Measurements from ENCODE around the gene SPATA17. TPM values are rescaled to one million over a fixed set of nuclear protein-coding genes. Genes with fewer than 3 reads are reported as not detected.

SPATA17 gene
- total and polyA plus RNA-seq, 2 donors (not counting 3 experiments of a cell fraction or from before 2014, with no cell fraction given) = not detected

GRCh38 chr1:217712925-217713597 lies 81.9 kb downstream of the SPATA17 start:
- FAIRE-seq (no peak), DNase-seq (ENCODE audit: low read depth, low spot score) (no peak)
- H3K4me1 ChIP-seq (ENCODE audit: control insufficient read depth, extremely low read depth, insufficient read depth, low read length) = no peaks in the 10 kb centered on the region
- POLR2A ChIA-PET = no interaction called here
- H4K20me1 ChIP-seq (replicated peaks; ENCODE audit: control insufficient read depth, extremely low read depth, insufficient read depth, low read length) = no peaks in the 10 kb centered on the region
- H3K9me1 ChIP-seq (replicated peaks; ENCODE audit: control insufficient read depth, extremely low read depth, insufficient read depth, low read length) = no peaks in the 10 kb centered on the region
- no peak overlapping the region for H3K9ac ChIP-seq (replicated peaks; ENCODE audit: extremely low read depth, insufficient read depth, low read length)
- no peaks in the 10 kb centered on the region for H3K36me3 ChIP-seq (ENCODE audit: control insufficient read depth in 2 of 2, extremely low read depth in 1 of 2, insufficient read depth in 2 of 2, low read length in 2 of 2)
- no peaks in the 10 kb centered on the region for H3K79me2 ChIP-seq (ENCODE audit: control insufficient read depth, insufficient read depth, low read length)
- no peak overlapping the region for H2AFZ ChIP-seq (ENCODE audit: low read depth, low read length)
- H3K27ac ChIP-seq (ENCODE audit: insufficient read depth, low read depth, low read length) = no peak overlapping the region
- intact Hi-C loops (cut with micrococcal nuclease) = no loop called here
- no peak overlapping the region for H3K4me3 ChIP-seq (replicated peaks in 1 of 3; ENCODE audit: insufficient read depth in 1 of 3, low read depth in 1 of 3, low read length in 3 of 3)
- no TSS peak for BruUV-seq (replicated peaks)
- CTCF ChIA-PET = no interaction called here
- H3K9me3 ChIP-seq (replicated peaks; ENCODE audit: control insufficient read depth, insufficient read depth, low read length) = no peaks in the 10 kb centered on the region
- dilution Hi-C loops (cut with MboI; ENCODE audit: extremely low pct_ligation_motif_present, low sequenced_read_pairs) = no loop called here
- H3K27me3 ChIP-seq (ENCODE audit: control insufficient read depth in 2 of 2, insufficient read depth in 2 of 2, low read length in 2 of 2) = no peaks in the 10 kb centered on the region
- TF ChIP-seq MAX (IDR thresholded peaks at IDR 0.05; ENCODE audit: insufficient read depth, insufficient read length) = no peak
- no peak for TF ChIP-seq POLR2A (IDR thresholded peaks at IDR 0.05; ENCODE audit: low read depth, low read length)
- TF ChIP-seq POLR2AphosphoS5 (IDR thresholded peaks at IDR 0.05; ENCODE audit: insufficient read depth, low read depth, low read length) = no peak
- no peak overlapping the region for H3K4me2 ChIP-seq (ENCODE audit: insufficient read depth, low read length)

GRCh38 chr1:217715681-217716080 lies 84.5 kb downstream of the SPATA17 start:
- Histone ChIP-seq H2AFZ (ENCODE audit: low read depth, low read length) (no peak overlapping the region), H3K9ac (replicated peaks; ENCODE audit: extremely low read depth, insufficient read depth, low read length) (no peak overlapping the region), H3K27ac (ENCODE audit: insufficient read depth, low read depth, low read length) (no peak overlapping the region), H4K20me1 (replicated peaks; ENCODE audit: control insufficient read depth, extremely low read depth, insufficient read depth, low read length) (no peaks in the 10 kb centered on the region), H3K36me3 (ENCODE audit: control insufficient read depth in 2 of 2, extremely low read depth in 1 of 2, insufficient read depth in 2 of 2, low read length in 2 of 2) (no peaks in the 10 kb centered on the region), H3K4me3 (replicated peaks in 1 of 3; ENCODE audit: insufficient read depth in 1 of 3, low read depth in 1 of 3, low read length in 3 of 3) (no peak overlapping the region), H3K27me3 (ENCODE audit: control insufficient read depth in 2 of 2, insufficient read depth in 2 of 2, low read length in 2 of 2) (no peaks in the 10 kb centered on the region), H3K79me2 (ENCODE audit: control insufficient read depth, insufficient read depth, low read length) (no peaks in the 10 kb centered on the region), H3K9me3 (replicated peaks; ENCODE audit: control insufficient read depth, insufficient read depth, low read length) (no peaks in the 10 kb centered on the region), H3K4me1 (ENCODE audit: control insufficient read depth, extremely low read depth, insufficient read depth, low read length) (no peaks in the 10 kb centered on the region), H3K4me2 (ENCODE audit: insufficient read depth, low read length) (no peak overlapping the region), H3K9me1 (replicated peaks; ENCODE audit: control insufficient read depth, extremely low read depth, insufficient read depth, low read length) (no peaks in the 10 kb centered on the region)
- ChIA-PET POLR2A (no interaction called here), CTCF (no interaction called here)
- FAIRE-seq (no peak), DNase-seq (ENCODE audit: low read depth, low spot score) (no peak)
- intact Hi-C loops (cut with micrococcal nuclease) (no loop called here), dilution Hi-C loops (cut with MboI; ENCODE audit: extremely low pct_ligation_motif_present, low sequenced_read_pairs) (no loop called here)
- BruUV-seq (replicated peaks) = no TSS peak
- no peak for TF ChIP-seq GATA2 (IDR thresholded peaks at IDR 0.05; ENCODE audit: insufficient read depth, insufficient read length, low read depth, low read length)
- no peak for TF ChIP-seq CTCF (IDR thresholded peaks at IDR 0.05; ENCODE audit: extremely low read depth in 1 of 2, insufficient read depth in 1 of 2, low read depth in 1 of 2, low read length in 2 of 2)
- TF ChIP-seq POLR2AphosphoS5 (IDR thresholded peaks at IDR 0.05; ENCODE audit: insufficient read depth, low read depth, low read length) = no peak
- TF ChIP-seq EZH2 (IDR thresholded peaks at IDR 0.05; ENCODE audit: borderline replicate concordance, low read depth, low read length, severe bottlenecking) = no peak
- no peak for TF ChIP-seq MAX (IDR thresholded peaks at IDR 0.05; ENCODE audit: insufficient read depth, insufficient read length)
- no peak for TF ChIP-seq POLR2A (IDR thresholded peaks at IDR 0.05; ENCODE audit: low read depth, low read length)
- TF ChIP-seq MYC (IDR thresholded peaks at IDR 0.05; ENCODE audit: low read depth, low read length) = no peak
- TF ChIP-seq JUN (IDR thresholded peaks at IDR 0.05; ENCODE audit: borderline replicate concordance, insufficient read depth, insufficient read length, low read depth) = no peak
- no peak for TF ChIP-seq FOS (IDR thresholded peaks at IDR 0.05; ENCODE audit: borderline replicate concordance, insufficient read depth, low read length)
